C4-2B (cell line): ENCODE data around the gene SNTB2.

Source experiments
- CTCF ChIP-seq: fragments of 450-650 bp; conservative IDR thresholded peaks from 2 replicates; pipeline ENCODE4 v1.5.1; 2017; ENCODE audit warnings: mild to moderate bottlenecking
- ZFX ChIP-seq: fragments of 450-650 bp; IDR thresholded peaks from 2 replicates; pipeline ENCODE4 v1.6.1; 2017

- no peak for TF ChIP-seq CTCF
- no peak for TF ChIP-seq ZFX
These were observed 159.0 kb downstream of the SNTB2 start for GRCh38 chr16:69345923-69346322.
